DND-41 (cell line): Measurements from ENCODE around the gene UGT1A4.

Experiments used
- EZH2 ChIP-seq: IDR thresholded peaks from 3 replicates; pipeline ENCODE4 v1.6.1; 2012; ENCODE audit warnings: borderline replicate concordance, low read depth, mild to moderate bottlenecking, moderate library complexity, low read length, inconsistent platforms; ENCODE audit not compliant: severe bottlenecking
- TF ChIP-seq, protein P1 (sequence below): IDR thresholded peaks from 2 replicates; pipeline ENCODE4 v1.5.1; 2012; ENCODE audit warnings: borderline replicate concordance, low read length, moderate library complexity, mild to moderate bottlenecking; ENCODE audit not compliant: poor library complexity, severe bottlenecking; ENCODE audit errors: extremely low read depth

DNA sequence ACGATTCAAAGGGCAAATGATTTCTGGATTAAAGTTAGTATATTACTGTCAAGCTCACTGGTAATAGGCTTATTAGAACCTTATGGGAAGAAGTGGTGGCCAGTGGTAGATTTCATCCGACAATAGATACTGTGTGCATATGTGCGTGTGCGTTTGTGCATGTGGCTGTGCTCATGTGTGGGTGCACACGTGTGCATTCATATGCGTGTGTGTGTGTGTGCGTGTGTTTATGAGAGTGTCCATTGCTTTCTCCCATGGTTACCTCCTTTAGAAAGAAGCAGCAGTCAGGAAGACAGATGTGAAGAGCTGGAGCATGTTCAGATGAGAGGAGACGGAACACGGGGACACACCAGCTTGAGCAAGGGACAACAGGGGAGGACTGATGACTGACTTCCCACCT is 50.7 kb downstream of the UGT1A4 start:
- TF ChIP-seq, protein P1, sequence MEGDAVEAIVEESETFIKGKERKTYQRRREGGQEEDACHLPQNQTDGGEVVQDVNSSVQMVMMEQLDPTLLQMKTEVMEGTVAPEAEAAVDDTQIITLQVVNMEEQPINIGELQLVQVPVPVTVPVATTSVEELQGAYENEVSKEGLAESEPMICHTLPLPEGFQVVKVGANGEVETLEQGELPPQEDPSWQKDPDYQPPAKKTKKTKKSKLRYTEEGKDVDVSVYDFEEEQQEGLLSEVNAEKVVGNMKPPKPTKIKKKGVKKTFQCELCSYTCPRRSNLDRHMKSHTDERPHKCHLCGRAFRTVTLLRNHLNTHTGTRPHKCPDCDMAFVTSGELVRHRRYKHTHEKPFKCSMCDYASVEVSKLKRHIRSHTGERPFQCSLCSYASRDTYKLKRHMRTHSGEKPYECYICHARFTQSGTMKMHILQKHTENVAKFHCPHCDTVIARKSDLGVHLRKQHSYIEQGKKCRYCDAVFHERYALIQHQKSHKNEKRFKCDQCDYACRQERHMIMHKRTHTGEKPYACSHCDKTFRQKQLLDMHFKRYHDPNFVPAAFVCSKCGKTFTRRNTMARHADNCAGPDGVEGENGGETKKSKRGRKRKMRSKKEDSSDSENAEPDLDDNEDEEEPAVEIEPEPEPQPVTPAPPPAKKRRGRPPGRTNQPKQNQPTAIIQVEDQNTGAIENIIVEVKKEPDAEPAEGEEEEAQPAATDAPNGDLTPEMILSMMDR, result no peak
- no peak for TF ChIP-seq EZH2
